Vagina (tissue), 2 donors: Measurements from ENCODE around the gene ABTB1. TPM values are rescaled to one million over a fixed set of nuclear protein-coding genes. Genes with fewer than 3 reads are reported as not detected.
A peak's percentile ranks its signal among the peaks of the same experiment; 100 is the strongest.

Experiments
- DNase-seq, 2 donors: peaks; one replicate each; pipeline ENCODE4 v3.0.0-alpha.2; 2017; ENCODE audit errors: extremely low spot score in 2 of 2
- H3K27ac ChIP-seq: fragments of 200-600 bp; sonication (generic); one replicate; pipeline ENCODE4 v1.5.1; 2019
- H3K27me3 ChIP-seq: fragments of 200-600 bp; sonication (generic); one replicate; pipeline ENCODE4 v1.5.1; 2019
- H3K36me3 ChIP-seq, 2 donors: fragments of 200-600 bp; sonication (generic); one replicate each; pipeline ENCODE4 v1.5.1; 2017 to 2019
- H3K4me1 ChIP-seq: fragments of 200-600 bp; sonication (generic); one replicate; pipeline ENCODE4 v1.5.1; 2019
- H3K4me3 ChIP-seq, 2 donors: fragments of 200-600 bp; sonication (generic); 1 replicate in 1 of 2; 2 replicates in 1 of 2; pipeline ENCODE4 v1.5.1; 2016 to 2019
- H3K9me3 ChIP-seq: fragments of 200-600 bp; sonication (generic); one replicate; pipeline ENCODE4 v1.5.1; 2019
- POLR2A ChIP-seq, 2 donors: fragments of 450-650 bp; IDR thresholded peaks; one replicate each; pipeline ENCODE4 v1.6.1; 2017; ENCODE audit warnings: antibody characterized with exemption in 2 of 2, mild to moderate bottlenecking in 2 of 2, moderate library complexity in 2 of 2
- POLR2AphosphoS5 ChIP-seq, 2 donors: sonication (generic); formaldehyde crosslinking; IDR thresholded peaks; one replicate each; pipeline ENCODE4 v1.9.0; 2017; ENCODE audit warnings: antibody characterized with exemption in 2 of 2, mild to moderate bottlenecking in 2 of 2, low read depth in 1 of 2; ENCODE audit not compliant: insufficient read depth in 1 of 2
- intact Hi-C: fragments of 100-400 bp; cut with DNase I; formaldehyde crosslinking; loops from one replicate; pipeline ENCODE4 v1.15.1; 2023
- total RNA-seq: library from RNA; depleted of rRNA; stranded (reverse); fragments of >200 nt; gene quantifications from one replicate; pipeline ENCODE4 v1.2.3, GENCODE V29; 2016
- TF ChIP-seq, protein P1 (sequence below), 3 experiments: fragments of 450-650 bp in 2 of 3; fragments of 200-600 bp in 1 of 3; sonication (generic) in 1 of 3; IDR thresholded peaks; one replicate each; pipeline ENCODE4 v1.5.1; 2017 to 2019; ENCODE audit warnings: antibody characterized with exemption in 3 of 3, mild to moderate bottlenecking in 2 of 3, moderate library complexity in 2 of 3

Gene ABTB1
- total RNA-seq, 1 donor from 2014 or later: 59.7 TPM

DNA sequence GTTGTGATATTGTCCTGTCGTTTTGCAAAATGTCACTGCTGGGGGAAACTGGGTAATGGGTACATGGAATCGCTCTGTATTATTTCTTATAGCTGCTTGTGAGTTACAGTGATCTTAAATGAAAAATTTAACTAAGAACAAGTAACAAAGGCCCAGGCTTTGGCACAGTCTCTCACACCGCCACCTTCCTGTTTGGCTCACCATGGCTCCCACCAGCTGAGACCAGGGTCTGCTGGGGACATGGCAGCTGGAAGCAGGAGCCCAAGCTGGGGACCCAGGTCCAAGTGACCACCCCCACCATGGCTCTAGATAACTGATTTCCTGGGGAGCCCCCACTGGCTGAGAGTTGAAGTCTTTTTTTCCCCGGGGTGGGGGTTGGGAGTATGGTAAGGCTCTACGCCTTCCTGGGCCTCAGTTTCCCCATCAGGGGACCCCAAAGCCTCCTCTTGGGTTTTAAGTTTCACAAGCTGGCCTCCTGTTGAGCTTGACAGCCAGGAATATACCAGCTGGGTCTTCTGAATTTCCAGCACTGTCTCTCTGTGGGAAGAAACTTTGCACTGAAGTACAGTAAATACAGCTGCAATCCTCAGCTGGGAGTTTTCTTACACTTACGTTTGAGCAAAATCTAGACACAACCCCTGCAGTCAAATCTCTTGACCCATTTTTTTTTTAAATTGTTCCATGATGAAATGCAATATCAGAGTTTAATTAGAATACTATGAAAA lies 26.1 kb downstream of the ABTB1 start:
- DNase-seq: no peak
- no peaks in the 10 kb centered on the region for H3K27me3 ChIP-seq
- H3K9me3 ChIP-seq: no peaks in the 10 kb centered on the region
- H3K36me3 ChIP-seq: no peaks in the 10 kb centered on the region
- H3K27ac ChIP-seq: peak overlapping the region; percentile 89
- no peak overlapping the region for H3K4me3 ChIP-seq
- TF ChIP-seq, protein P1, sequence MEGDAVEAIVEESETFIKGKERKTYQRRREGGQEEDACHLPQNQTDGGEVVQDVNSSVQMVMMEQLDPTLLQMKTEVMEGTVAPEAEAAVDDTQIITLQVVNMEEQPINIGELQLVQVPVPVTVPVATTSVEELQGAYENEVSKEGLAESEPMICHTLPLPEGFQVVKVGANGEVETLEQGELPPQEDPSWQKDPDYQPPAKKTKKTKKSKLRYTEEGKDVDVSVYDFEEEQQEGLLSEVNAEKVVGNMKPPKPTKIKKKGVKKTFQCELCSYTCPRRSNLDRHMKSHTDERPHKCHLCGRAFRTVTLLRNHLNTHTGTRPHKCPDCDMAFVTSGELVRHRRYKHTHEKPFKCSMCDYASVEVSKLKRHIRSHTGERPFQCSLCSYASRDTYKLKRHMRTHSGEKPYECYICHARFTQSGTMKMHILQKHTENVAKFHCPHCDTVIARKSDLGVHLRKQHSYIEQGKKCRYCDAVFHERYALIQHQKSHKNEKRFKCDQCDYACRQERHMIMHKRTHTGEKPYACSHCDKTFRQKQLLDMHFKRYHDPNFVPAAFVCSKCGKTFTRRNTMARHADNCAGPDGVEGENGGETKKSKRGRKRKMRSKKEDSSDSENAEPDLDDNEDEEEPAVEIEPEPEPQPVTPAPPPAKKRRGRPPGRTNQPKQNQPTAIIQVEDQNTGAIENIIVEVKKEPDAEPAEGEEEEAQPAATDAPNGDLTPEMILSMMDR (IDR thresholded peaks at IDR 0.05): no peak
- TF ChIP-seq POLR2AphosphoS5 (IDR thresholded peaks at IDR 0.05; ENCODE audit: insufficient read depth in 1 of 2, low read depth in 1 of 2) (no peak), POLR2A (IDR thresholded peaks at IDR 0.05) (no peak)
- H3K4me1 ChIP-seq: peaks cover 49% of the 10 kb centered on the region
- intact Hi-C loops: loop anchor here (5.0 to 10.0 kb wide), 2 partner anchors 46 to 123 kb away; partner anchors contain the start of gene MGLL

GRCh38 chr3:127699416-127700300 lies 26.9 kb downstream of the ABTB1 start:
- TF ChIP-seq POLR2A (IDR thresholded peaks at IDR 0.05) (no peak), POLR2AphosphoS5 (IDR thresholded peaks at IDR 0.05; ENCODE audit: insufficient read depth in 1 of 2, low read depth in 1 of 2) (no peak)
- TF ChIP-seq, protein P1 (IDR thresholded peaks at IDR 0.05): no peak
- no peak for DNase-seq
- no peaks in the 10 kb centered on the region for H3K9me3 ChIP-seq
- intact Hi-C loops: loop anchor here (5.0 to 10.0 kb wide), 2 partner anchors 45 to 123 kb away; partner anchors contain the start of gene MGLL
- no peaks in the 10 kb centered on the region for H3K27me3 ChIP-seq
- peaks cover 49% of the 10 kb centered on the region for H3K4me1 ChIP-seq
- no peak overlapping the region for H3K4me3 ChIP-seq
- H3K36me3 ChIP-seq: no peaks in the 10 kb centered on the region
- peak overlapping the region; percentile 61 for H3K27ac ChIP-seq

GRCh38 chr3:127700406-127700805 lies 27.7 kb downstream of the ABTB1 start:
- H3K27ac ChIP-seq: peak overlapping the region; percentile 61
- H3K4me3 ChIP-seq: no peak overlapping the region
- intact Hi-C loops: no loop called here

DNA sequence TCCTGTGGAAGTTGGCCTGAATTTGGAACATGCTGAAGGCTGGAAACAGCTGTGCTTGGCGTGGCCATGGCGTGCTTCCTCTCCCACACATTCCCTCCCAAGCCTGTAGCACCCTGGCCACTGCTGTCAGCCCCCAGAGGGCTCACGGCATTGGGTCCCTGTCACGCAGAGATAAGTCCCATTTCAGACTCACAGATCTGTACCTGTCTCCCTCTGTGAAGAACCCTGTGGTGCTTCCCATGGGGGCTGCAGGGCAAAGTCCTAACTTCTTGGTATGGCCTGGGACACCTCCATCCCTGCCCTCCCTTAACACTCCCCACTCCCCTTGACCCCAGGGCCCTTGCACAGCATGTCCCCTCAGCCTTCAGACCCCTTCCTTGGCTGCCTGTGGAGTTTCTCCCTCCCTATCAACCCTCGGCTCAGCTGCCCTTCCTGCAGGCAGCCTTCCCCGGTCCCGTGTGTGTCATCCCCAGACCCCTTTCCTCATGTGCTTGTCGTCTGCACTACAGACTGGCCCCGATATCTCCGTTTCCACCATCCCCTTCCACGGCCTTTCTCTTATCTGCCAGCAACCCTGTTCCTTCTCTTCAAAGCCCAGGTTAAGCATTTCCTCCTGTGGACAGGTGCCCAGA lies 28.6 kb downstream of the ABTB1 start:
- no peak for DNase-seq
- intact Hi-C loops: no loop called here
- no peak for TF ChIP-seq POLR2A (IDR thresholded peaks at IDR 0.05)
- TF ChIP-seq POLR2AphosphoS5 (IDR thresholded peaks at IDR 0.05; ENCODE audit: insufficient read depth in 1 of 2, low read depth in 1 of 2): no peak
- TF ChIP-seq, protein P1 (IDR thresholded peaks at IDR 0.05): no peak
- Histone ChIP-seq H3K9me3 (no peaks in the 10 kb centered on the region), H3K36me3 (no peaks in the 10 kb centered on the region), H3K27me3 (no peaks in the 10 kb centered on the region), H3K4me1 (peaks cover 48% of the 10 kb centered on the region), H3K27ac (peak overlapping the region; percentile 60), H3K4me3 (no peak overlapping the region)

More at GRCh38 chr3:127700406-127700805, 27.7 kb downstream of the ABTB1 start:
- peaks cover 49% of the 10 kb centered on the region for H3K4me1 ChIP-seq
- TF ChIP-seq POLR2AphosphoS5 (IDR thresholded peaks at IDR 0.05; ENCODE audit: insufficient read depth in 1 of 2, low read depth in 1 of 2) (no peak), POLR2A (IDR thresholded peaks at IDR 0.05) (no peak)
- TF ChIP-seq, protein P1 (IDR thresholded peaks at IDR 0.05): no peak
- no peaks in the 10 kb centered on the region for H3K27me3 ChIP-seq
- H3K36me3 ChIP-seq: no peaks in the 10 kb centered on the region
- H3K9me3 ChIP-seq: no peaks in the 10 kb centered on the region
- DNase-seq: no peak
